HTR-8/SVneo (cell line): ENCODE measurements around the gene TIMM10B.

Experiments
- DNase-seq: peaks from one replicate; pipeline ENCODE4 v3.0.0; 2011; ENCODE audit warnings: low spot score, mixed read lengths; ENCODE audit not compliant: insufficient read length
- FAIRE-seq: peaks from 2 replicates; lab custom pipeline; 2011; peaks lifted over from hg19 to GRCh38; lab: Jason Lieb, UNC

TIMM10B gene, protein sequence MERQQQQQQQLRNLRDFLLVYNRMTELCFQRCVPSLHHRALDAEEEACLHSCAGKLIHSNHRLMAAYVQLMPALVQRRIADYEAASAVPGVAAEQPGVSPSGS

DNA sequence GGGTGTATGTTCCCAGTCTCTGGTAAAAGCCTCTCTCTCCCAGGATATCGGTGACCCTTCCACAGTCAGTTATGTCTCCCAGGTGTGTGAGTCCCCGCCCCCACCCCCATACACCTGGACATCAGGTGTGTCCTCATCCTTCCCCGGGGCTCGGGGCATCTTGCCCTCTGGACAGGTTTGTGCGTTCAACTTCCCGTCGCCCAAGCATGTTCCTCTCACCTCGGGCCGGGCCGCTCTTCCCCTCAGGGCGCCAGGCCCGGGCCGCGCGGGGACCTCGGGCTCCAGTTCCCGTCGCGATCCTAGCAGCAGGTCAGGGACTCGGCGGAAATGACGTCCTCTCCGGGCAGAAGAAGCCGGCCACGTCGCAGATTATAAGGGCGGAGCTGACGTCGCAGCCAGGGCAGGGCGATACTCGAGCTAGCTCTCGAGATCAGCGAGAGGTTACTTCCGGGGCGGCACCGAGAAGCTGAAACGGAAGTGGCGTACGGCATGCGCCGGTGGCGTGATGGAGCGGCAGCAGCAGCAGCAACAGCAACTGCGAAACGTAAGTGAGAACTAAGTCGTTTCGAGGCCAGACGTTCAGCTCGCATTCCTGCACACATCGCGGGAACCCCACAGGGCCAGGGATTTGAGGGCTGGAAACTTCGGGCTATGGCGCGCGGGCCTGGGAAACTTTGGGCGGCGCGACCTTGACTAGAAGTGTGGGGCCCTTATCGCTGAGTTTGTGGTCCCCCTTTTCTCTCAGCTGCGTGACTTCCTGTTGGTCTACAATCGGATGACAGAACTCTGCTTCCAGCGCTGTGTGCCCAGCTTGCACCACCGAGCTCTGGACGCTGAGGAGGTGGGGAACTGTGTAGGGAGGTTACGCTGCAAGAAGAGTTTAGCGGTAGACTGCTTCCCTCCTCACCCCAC lies at the start of gene TIMM10B, which contains the start of gene ARFIP2:
Gene TIMM10B, plus strand, starts transcription at position 490 of the 912 bp plus-strand sequence. Its CDS starts 16 bp downstream, at position 506.
Gene ARFIP2, minus strand, starts transcription at position 320 of the 912 bp plus-strand sequence. CDS start 910 bp downstream, outside the sequence.
- FAIRE-seq = peak; percentile 99
- peak; percentile 99 for DNase-seq

DNA sequence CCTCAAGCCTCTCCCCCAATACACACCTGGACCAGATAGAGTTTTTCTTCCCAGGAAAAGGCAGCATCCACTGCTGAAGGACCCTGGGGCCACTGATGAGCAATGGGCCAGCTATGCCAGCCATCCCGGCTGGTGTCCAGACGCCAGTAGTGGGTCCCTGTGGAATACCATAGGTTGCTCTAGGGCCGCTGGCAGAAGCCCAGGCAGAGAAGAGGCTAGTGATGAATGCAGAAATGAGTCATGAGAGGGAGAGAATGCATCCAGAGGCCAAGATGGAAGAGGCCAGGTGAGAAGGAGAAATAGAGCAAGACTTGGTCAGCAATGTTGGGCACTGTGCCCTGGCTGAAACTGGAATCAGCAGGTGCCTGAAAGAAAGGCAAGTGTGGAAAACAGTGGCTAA lies 49.4 kb upstream of the TIMM10B start:
- FAIRE-seq = peak; percentile 90
- DNase-seq = peak; percentile 83

DNA sequence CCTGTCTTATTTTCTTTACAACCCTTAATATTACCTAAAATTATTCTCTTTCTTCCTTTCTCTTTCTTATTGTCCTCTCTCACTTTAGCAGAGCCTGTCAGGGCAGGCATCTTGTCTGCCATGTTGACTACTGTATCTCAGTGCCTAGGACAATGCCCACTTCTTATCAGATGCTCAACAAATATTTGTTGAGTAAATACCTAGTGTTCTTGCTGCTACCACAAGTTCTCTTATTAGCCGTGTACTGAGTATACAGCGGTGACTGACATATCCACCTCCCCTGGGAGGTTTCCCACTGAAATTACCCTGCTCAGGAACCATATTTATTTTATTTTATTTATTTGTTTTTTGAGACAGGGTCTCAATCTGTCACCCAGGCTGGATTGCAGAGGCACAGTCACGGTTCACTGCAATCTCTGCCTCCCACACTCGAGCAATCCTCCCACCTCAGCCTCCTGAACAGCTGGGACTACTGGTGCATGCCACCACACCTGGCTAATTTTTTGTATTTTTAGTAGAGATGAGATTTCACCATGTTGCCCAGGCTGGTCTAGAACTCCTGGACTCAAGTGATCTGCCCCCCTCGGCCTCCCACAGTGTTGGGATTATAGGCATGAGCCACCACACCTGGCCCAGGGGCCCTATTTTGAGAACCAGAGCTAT lies 47.2 kb upstream of the TIMM10B start:
- FAIRE-seq = no peak
- no peak for DNase-seq

DNA sequence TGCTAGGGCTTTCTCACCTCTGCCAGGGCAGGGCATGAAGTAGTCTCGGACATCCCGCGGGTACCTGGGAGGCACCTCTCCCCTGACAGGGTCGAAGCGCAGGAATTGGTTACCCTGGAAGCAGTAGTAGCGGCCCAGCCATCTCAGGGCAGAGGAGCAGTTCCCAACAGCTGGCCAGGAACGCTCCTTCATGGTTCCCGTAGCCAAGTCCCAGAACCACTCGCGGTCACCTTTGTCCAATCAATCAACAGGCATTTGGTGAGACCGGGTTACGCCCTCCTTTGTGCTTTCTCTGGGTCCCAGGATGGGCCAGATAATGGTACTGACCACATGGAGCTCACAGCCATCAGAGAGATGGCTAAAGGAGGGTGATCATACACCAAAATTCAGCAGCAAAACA lies 43.9 kb upstream of the TIMM10B start:
- FAIRE-seq (no peak), DNase-seq (no peak)

DNA sequence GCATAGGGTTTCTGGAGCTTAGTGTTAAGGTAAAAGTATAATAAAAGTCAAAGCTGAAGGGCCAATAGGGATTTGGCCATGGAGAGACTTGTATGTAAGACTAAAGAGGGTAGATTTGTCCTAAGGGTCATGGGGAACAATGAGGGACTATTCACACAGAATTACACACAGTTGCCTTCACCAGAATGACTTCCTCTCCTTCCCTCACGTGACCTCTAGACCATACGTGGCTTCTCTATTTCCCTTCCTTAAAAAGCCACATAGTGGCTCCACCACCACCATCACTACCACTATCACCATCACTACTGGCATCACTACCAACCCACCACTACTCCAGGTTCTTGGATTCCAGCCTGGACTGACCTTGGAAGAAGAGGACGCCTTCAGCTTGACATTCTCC lies 43.3 kb upstream of the TIMM10B start:
- DNase-seq (no peak), FAIRE-seq (no peak)

DNA sequence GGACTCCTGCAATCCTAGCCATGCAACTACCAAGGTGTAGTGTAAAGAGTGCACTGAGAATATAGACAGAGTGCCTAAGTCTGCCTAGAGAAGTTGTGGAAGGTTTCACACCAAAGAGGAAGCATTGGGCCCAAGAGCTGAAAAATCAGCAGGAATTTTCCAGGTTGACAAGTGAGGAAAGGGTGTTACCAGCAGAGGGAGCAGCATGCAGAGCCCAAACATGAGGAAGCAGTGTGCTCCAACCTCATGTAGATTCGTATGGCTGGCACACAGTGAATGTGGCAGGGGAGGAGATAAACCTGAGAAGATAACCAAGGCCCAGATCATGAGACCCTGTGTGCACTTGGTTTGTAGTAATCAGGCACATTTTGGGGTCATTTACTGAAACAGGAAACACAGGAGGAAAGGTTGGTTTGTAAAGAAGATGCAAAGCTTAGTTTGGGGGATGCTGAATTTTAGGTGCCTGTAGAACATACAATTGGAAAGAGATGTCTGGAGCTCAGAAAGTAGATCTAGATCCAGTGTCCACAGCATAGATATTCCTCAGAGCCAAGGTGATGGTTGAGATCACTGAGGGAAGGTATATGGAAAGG lies 42.2 kb upstream of the TIMM10B start:
- DNase-seq (peak; percentile 39), FAIRE-seq (peak; percentile 28)

DNA sequence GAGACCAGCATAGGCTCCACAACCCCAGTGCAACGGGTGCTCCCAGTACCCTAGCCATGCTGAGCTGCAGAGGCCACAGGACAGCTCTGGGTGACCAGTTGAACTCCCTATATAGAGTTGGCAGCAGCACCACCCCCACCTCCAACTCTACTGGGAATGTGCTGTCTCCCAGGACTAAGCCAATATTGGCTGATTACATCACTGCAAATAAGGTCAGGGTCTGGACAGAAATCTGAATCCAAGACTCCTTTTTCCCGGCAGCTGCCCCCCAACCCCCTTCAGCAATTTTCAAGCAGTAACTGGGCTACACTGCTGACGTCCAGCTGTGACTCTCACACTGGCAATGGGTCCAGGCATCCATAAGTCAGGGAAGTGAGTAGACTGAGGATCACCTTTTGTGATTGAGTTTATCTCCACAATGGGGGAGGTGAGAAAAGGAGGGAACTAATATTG lies 40.4 kb upstream of the TIMM10B start, which contains the start of gene HPX:
Gene HPX, minus strand, starts transcription at position 82 of the 453 bp plus-strand sequence. Its CDS starts 24 bp downstream, at position 58.
- FAIRE-seq (no peak), DNase-seq (no peak)

DNA sequence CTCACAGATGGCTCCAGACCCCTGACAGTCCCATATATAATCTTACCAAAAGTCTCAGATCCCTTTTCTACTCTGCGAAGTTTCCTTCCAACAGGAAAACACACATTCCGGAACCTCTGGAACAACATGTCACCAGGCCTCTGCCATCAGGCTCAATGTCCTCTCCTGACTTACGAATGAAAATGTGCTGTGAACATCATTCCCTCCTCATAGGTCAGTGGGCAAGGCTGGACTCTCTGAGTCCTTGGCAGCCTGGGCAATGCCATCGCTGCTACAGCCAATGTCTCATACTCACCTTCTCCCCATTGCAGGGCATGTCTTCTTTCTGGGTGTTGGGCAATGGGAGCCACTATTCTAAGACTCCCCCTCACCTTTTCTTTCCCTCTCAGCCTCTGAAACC lies 38.9 kb upstream of the TIMM10B start:
- FAIRE-seq (no peak), DNase-seq (no peak)

DNA sequence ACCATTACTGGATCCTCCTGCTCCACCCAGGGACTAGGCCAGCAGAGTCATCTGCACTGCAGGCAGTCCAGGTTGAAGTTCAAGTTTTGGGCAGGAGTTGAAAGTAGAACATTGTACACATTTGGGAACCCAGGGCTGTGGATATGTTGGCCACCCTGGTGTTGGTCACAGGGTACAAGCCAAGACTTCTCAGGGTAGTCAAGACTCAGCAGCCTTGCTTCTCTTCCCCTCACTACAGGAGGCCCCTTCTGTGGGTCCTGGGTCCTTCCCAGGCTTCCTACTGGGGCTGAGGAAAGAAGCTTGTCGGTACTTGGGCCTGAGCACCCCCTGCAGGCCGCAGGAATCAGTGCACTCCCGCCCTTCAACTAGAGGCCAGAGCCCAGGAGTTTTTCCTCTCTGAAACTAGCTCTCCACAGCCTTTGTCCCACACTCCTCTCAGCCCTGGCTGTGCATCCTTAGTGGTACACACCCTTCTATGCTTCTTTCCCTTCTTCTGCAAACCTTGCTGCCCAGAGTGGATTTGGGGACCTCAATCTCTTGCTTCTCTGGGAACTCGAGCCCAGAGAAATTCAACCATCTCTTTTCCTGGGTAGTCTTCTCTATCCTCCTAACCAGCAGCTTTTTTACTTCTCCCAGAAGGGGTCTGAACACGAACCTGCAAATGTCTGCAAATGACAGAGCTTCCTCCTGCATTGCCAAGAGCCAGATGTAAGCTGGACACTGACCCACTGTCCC lies 37.9 kb upstream of the TIMM10B start:
- peak; percentile 71 for DNase-seq
- FAIRE-seq = no peak

DNA sequence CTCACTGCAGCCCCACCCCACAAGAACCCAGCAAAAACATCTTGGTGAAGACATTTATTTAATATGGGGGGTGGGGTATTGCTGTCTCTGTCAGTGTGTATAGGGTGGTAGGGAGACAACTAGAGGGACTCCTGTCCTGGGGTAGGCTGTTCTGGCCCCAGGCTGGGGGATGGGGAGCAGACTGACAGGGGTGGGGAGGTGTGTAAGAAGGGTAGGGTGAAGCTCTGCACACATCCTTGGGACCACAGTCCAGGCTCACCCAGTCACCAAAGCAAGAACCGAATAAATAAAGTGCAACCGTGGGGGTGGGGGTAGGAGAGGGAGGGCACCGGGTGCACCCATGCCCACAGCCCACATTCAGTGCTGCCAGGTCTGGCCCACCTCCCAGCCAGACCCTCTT lies 32.7 kb upstream of the TIMM10B start:
- FAIRE-seq (no peak), DNase-seq (no peak)

DNA sequence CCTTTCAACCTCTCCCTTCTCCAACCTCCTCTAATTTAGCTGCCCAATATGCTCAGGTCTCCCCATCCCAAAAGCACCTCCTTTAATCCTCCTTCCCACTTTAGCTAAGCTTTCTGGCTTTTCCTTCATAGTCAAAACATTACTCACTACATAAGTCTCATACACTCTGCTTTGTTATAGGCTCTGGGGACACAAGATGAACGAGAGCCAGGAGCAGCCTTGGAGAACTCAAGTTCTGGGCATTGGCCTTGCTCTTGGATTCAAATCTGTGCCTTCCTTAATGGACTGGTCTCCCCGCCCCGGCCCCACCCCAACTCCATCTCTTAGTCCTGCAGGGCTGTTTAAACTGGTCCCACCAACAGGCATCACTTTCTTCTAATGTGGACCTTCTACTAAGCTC lies 29.1 kb upstream of the TIMM10B start:
- FAIRE-seq = no peak

DNA sequence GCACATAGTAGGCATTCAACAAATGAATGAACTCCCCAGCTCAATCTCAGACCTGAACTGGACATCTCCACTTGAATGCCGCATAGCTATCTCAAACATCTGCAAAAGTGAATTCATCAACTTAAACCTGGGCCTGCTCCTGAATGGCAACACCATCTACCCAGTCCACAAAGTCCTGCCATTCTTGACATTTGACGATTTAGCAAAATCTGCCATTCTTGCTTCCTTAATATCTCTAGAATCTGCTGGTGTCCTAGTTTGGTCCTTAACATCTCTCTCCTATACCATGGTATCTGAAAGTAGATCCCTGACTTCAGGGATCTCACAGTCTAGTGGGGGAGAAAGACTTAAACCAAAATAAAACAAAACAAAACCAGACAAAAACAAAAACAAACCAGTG lies 28.1 kb upstream of the TIMM10B start:
- FAIRE-seq (no peak), DNase-seq (no peak)

More for the DNA sequence above, 29.1 kb upstream of the TIMM10B start:
- DNase-seq = no peak

DNA sequence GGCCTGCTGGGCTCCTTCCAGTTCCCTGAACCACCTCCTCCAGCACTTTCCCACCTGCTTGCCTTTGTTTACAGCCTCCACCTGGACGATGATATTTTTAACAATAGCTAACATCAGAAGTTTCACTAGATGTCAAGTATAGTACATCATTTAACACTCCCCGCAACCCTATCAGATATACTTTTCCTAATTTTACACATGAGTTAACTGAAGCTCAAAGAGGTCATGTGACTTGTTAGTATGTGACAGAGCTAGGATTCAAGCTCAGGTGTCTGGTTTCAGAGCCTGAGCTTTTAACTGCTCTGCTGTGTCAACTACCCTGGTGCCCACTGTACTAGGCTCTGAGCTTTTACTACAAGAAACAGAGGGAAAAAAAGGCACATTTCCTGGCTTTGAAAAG lies 26.2 kb upstream of the TIMM10B start:
- FAIRE-seq = no peak
- no peak for DNase-seq

DNA sequence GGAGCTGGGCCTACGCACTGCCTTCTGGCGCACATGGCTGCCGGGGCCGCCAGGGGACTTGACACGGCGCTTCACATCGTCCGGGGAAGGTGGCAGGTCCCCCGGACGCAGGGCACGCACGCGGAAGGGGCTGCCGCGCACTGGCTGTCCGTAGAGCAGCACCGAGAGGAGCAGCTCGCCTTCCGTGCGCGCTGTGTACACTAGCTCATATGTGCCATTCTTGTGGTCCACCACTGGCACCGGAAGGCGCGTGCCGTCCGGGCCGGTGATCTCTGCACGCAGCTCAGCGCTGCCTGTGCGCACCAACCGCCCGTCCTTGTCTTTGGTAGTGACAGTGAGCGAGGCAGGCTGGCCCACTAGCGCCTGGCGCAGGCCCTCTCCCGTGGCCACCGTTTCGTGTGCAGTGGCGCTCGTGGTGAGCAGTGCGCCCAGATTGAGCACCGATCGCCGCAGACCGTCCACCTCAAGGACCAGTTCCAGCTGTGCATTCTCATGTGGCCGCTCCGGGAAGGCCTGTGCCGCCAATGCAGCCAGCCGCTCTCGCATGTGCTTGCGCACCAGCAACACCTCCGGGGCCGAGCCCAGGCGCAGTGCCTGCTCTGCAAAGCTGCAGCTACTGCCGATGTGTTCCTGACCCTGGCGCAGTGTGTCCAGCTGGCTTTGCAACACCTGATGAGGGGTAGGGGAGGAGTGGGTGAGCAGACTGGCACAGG lies 24.8 kb upstream of the TIMM10B start:
- DNase-seq (no peak), FAIRE-seq (no peak)

DNA sequence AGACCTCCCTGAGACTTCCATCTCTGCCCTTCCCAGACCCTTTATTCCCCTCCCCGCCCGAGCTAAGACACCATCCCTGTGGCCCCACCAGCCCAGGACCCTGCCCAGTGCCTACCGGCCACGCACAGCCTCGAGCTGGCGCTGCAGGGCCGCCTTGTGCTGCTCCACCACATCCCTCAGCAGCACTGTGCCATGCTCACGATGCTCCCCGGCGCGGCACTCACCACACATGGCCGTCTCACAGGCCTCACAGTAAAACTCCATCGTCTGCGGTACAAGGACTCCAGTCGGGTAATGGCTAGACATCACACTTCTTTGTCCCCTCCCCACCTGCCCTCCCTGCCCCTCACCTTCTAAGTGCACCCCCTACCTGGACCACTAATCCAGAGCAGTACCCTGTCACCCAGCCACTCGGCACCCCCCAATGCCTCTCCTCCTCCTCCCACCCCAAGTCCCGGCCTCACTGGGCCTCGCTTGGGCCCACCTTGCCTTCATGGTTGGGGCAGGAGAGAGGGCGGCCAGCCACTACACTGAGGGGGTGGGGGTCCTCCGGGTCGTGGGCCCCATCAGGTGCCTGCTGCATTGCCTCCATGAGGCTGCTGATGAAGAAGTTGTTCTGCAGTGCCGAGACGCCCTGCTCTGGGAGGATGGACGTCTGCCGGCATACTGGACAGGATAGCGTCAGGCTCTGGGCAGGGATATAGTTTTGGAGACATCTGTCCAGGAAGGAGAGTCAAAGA lies 23.6 kb upstream of the TIMM10B start:
- no peak for FAIRE-seq

DNA sequence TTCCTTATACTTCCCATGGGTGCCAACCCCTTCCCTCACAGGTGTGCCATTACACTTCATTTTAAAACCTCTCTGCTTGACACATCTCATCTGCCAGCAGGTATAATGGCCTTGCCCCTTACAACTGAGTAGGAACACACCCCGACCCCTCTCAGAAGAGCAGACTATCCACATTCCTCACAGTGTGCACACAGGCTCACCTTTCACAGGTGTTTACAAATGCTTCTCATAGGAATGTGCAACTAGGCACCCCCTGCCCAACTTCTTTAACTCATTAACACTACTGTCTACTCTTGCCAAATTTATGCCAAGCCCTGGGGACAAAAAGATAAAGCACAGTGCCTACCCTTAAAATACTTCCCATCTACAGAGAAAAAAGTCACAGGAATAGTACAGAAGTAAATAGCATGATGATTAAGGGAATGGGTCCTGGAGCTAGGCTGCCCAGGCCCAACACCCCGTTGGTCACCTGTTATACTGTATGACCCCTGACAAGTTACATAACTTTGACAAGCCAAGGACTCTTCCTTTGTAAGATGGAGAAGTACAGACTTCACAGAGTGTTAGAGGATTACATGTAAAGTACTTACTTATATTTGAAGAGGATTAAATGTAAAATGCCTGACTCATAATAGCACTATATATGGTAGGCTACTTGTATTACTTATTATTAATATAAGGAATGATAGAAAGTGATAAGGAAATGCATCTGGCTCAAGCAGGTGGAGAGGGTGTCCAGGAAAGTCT lies 22.8 kb upstream of the TIMM10B start:
- DNase-seq = no peak
- no peak for FAIRE-seq

More for the DNA sequence above, 23.6 kb upstream of the TIMM10B start:
- no peak for DNase-seq

DNA sequence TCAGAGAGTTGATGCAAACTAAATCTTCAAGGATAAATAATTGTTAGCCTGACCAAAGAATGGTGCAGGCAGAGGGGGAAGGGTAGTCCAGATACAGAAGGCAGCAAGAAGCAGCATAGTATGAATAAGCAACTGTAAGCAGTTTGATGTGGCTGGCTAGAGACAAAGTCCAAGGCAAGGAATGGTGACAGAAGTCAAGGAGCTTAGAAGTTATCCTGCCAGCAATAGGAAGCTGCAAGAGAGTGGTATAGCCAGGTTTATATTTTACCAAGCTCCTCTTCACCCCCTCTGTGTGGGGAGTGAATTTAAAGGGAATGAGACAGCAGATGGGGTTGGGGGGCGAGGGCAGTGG lies 22.2 kb upstream of the TIMM10B start:
- DNase-seq = no peak
- FAIRE-seq = no peak
